A375 (cell line): ENCODE measurements around the gene RHEBL1. TPM values are rescaled to one million over a fixed set of nuclear protein-coding genes. Genes with fewer than 3 reads are reported as not detected.

Source experiments
- total RNA-seq: library from RNA; depleted of rRNA; stranded (reverse); fragments of >200 nt; shearing (Covaris generic); gene quantifications from 2 replicates; pipeline ENCODE4 v1.2.3, GENCODE V29; 2014; rRNA removed

RHEBL1 gene, protein sequence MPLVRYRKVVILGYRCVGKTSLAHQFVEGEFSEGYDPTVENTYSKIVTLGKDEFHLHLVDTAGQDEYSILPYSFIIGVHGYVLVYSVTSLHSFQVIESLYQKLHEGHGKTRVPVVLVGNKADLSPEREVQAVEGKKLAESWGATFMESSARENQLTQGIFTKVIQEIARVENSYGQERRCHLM
- total RNA-seq, result 4.0 and 9.5 TPM in 2 replicates

DNA sequence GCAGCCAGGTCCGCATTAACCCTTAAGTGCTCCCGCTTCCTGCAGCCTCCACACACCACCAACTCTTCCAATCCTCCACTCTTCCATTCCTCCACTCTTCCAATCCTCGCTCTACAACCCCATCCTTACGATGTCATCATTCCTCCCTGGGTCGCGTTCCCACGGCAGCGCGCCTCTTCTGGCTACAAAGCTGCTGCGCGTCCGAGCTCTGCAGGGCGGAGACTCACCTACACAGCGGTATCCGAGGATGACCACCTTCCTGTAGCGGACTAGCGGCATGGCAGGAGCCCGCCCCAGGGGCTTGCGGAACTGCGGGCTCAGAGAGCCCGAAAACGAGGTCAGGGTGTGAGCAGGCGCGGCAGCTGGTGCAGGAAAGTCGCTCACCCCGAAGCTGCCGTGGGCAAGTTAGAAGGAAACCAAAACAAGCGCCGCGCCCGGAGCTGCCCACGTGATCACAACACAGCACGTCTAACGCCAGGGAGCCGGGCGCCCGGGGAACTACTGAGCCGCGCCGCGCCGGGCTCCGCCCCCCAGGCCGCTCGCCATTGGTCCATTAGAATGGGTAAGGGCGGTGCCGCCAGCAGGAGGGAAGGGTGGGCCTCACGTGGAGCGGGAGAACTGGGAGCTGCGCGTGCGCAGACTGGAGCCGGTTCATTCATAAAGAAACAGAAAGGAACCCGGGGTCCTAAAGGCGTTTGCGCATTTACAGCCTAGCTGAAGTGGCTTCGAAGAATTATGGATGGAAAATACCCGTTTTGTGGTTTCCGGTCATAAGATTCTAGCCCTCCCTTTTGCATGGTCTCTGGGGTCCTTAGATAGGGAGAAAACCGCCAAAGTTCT, at the start of gene RHEBL1:
RHEBL1 (minus strand) TSS at position 473 of the 840 bp plus-strand sequence; CDS start at position 279, 194 bp downstream.

DNA sequence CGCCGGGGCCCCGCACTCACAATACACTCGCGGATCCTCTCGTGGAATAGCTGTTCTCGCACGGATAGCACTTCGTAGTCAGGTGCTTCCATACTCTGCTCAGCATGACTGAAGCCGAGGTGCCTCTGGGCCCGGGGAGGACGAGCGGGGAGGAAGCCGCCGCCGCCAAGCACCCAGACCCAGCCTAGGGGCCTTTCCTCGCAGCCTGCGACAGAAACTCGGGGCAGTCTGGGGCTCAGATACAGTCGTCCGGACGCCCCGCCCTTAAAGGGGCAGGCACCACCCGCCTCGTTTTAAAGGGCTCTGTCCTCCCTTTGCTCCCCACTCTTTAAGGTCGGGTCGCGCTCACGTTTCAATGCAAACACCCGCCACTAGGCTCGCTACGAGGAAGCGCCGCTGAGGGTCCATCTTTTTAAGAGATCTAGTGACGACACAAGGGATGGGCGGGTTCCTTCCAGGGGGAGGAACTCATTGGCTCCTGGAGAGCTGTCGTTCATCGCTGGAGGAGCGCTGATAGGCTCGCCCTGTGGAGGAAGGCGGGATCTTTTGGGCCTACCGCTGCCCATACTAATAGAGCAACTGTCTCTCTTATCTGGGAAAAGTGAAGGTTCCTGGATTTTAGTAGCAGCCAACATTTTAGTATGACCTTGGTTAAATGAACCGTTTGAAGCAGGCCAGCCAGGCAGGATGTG, 40.8 kb upstream of the RHEBL1 start, which contains the start of gene LMBR1L:
LMBR1L (minus strand) TSS at position 384 of the 692 bp plus-strand sequence; CDS start at position 92, 292 bp downstream.

DNA sequence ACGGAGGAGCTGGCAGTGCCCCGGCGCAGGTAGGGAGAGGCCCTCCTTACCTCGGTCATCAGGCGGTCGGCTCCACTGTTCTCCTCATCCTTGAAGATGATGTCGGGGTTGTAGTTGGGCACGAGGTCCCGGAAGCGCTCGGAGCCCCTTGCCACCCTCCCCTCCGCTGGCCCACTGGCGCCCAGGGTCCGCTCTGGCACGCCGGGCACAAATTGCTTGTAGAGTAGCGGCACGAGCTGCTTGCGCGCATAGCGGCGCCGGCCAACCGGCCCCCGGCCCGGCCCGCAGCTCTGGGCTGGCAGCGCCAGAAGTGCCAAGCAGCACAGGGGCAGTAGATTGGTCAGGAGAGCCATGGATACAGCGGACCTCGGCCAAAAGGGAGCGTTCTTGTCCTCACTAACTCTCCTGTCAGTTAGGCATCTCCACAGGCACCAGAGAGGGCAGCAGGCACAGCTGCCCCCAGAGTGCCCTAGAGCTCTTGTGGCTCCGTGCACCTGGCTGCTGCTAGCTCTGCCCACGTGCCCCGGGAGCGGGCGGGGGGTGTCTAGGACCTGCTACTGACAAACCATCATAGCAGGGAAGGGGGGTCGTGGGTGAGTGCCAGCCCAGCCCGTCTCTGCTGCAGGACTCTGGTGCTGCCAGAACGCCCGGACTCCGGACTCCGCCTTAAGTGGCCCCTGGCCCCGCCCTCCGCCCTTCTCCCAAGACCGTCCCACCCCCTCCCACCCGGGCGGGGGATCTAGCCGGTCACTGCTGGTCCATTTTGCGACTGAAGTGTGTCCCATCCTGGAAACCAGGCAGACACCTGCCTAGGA, 24.6 kb upstream of the RHEBL1 start, which contains the start of gene DHH:
DHH (minus strand) TSS at position 642 of the 815 bp plus-strand sequence; CDS start at position 353, 289 bp downstream.

DNA sequence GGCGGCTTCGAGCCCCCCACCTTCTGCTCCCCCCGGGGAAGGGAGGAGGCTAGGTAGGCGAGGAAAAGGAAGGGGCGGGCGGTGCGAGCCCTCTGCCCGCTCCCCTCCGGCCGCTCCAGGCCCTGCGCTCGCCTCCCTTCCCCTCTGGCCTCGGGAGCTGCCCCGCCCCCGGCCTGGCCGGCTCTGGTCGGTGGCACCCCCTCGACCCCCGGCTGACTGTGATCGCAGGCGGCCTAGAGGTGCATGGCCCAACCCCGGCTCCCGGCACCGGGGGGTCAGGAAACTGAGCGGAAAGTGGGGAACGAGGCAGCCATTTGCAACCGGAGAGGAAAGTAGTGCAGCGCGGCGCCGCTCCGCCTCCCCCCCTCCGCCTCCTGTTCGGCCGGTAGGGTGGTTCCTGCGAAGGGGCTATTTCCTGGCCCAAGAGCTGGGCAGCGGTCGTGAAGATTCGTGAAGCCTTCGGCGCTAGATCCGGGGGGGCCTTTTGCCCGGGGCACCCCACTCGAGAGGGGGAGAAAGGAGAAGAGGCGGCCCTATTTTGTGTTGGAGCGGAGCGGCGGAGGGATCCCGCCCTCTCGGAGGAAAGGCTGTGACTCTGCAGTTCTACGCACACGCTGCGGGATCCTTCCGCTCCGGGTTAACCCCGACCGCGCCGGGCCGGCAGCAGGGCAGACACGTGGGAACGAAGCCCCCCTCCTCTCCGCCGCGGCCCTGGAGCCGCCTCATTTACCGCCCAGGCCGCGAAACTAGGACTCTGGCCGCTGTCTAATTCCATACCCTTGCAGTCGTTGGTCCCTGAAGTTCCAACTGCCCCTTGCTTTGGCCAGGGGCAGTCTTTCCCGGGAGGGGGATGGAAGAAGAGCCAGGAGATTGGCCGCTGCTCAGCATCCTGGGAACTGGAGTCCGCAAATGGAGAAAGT, 9.3 kb downstream of the RHEBL1 start, which contains the start of gene KMT2D:
KMT2D (minus strand) TSS at position 558 of the 920 bp plus-strand sequence. CDS start 5,470 bp downstream, outside the sequence.

DNA sequence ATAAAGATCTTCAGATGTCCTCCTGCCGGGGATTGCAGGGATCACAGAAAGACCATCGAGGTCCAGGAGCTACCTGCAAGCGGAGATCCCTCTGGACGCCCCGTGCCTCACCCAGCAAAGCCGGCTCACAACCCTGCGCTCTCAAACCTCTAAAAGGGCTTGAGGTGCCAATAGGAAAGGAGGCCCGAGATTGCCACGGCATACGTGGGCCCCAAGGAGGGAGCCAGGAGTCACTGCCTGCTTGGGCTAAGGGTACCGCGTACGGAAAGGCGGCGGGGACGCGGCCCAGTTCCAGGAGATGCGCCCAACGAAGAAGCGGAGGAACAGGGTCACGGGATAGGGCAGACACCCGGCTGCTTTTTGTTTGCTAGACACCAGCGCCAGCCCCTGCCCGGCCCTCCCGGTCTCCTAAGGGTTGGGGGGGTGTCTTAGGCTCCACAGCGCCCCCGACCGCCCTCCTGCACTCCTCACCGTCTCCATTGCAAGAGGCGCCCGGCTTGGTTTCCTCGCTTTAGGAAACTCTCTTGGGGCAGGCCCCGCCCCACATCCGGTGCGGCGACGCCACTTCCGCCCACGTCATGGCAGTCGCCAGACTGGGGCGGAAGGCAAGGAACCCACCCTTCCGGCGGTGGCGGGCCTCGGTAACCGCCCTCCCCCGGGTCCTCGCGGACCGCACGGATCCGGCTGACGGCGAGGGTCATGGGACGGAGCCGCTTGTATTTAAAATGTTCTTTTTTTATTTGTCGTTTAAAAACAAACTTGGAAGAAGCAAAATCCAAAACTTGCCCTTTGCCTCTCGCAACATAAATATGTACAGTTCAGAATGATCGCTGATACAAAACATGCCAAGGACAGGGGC, 51.3 kb downstream of the RHEBL1 start, which contains the start of gene PRKAG1:
PRKAG1 (minus strand) TSS at position 516 of the 859 bp plus-strand sequence; CDS start at position 480, 36 bp downstream.

Other genes with a start within 250 kb of the RHEBL1 start
- 63.5 and 66.8 TPM in 2 replicates for gene DDX23, start 217.8 kb downstream of the RHEBL1 start, total RNA-seq
- 0.48 and 0.57 TPM in 2 replicates for gene RND1, start 204.1 kb downstream of the RHEBL1 start, total RNA-seq
- gene FKBP11, start 144.5 kb downstream of the RHEBL1 start, total RNA-seq, result 24.9 and 25.8 TPM in 2 replicates
- 79.5 and 93.6 TPM in 2 replicates for gene ARF3, start 112.5 kb downstream of the RHEBL1 start, total RNA-seq
- 2.6 and 3.5 TPM in 2 replicates for gene WNT10B, start 98.2 kb downstream of the RHEBL1 start, total RNA-seq
- not detected in 2 replicates for gene WNT1, start 91.7 kb downstream of the RHEBL1 start, total RNA-seq
- gene DDN, start 70.6 kb downstream of the RHEBL1 start, total RNA-seq, result 1.6 and 2.4 TPM in 2 replicates
- gene PRKAG1, start 51.2 kb downstream of the RHEBL1 start, total RNA-seq, result 120 and 128 TPM in 2 replicates
- 40.7 and 44.7 TPM in 2 replicates for gene KMT2D, start 9.2 kb downstream of the RHEBL1 start, total RNA-seq
- 0.29 and 0.87 TPM in 2 replicates for gene DHH, start 24.8 kb upstream of the RHEBL1 start, total RNA-seq
- gene LMBR1L, start 40.9 kb upstream of the RHEBL1 start, total RNA-seq, result 11.1 and 14.3 TPM in 2 replicates
- 2,083 and 2,392 TPM in 2 replicates for gene TUBA1B, start 61.4 kb upstream of the RHEBL1 start, total RNA-seq
- 84.2 and 95.1 TPM in 2 replicates for gene TUBA1A, start 119.1 kb upstream of the RHEBL1 start, total RNA-seq
- 616 and 777 TPM in 2 replicates for gene TUBA1C, start 195.1 kb upstream of the RHEBL1 start, total RNA-seq
- 0.68 and 1.0 TPM in 2 replicates for gene PRPH, start 225.2 kb upstream of the RHEBL1 start, total RNA-seq